GM12892 (cell line): ENCODE data around the gene MAG.

ENCODE experiments used
- POLR2A ChIP-seq: IDR thresholded peaks from 2 replicates; pipeline ENCODE4 v1.6.1; 2011; ENCODE audit warnings: low read depth, low read length, control low read depth
- POLR2AphosphoS5 ChIP-seq: IDR thresholded peaks from 2 replicates; pipeline ENCODE4 v1.6.1; 2011; ENCODE audit warnings: low read depth, low read length, control low read depth

DNA sequence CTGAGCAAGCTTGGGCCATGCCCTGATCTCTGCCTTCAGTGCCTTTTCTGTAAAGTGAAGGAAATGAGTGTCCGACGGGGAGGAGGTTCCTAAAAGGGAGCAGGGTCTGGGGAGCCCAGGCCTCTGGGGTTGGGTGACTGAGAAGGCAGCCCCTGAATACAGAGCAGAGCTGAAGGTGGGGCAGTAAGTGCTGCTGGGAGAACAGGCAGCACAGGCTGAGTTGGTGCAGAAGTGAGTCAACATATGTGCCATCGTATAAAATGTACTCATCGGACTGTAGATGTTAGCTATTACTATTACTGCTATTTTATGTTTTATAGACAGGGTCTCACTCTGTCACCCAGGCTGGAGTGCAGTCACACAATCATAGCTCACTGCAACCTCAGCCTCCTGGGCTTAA lies 10.7 kb upstream of the MAG start:
- TF ChIP-seq POLR2A (no peak), POLR2AphosphoS5 (no peak)
